ENCODE data around the gene ITGB1BP2.
"Not testable (repeated sequence)": the region's sequence is repeated elsewhere in the genome, so short reads cannot be mapped to it uniquely, and the experiment has no call there.

ITGB1BP2 gene

GRCh38 chrX:71301195-71301924, at the start of gene ITGB1BP2:
Gene ITGB1BP2, plus strand, starts transcription at chrX:71301750. Its CDS starts 57 bp downstream, at chrX:71301807.
- no peak for DNase-seq (ENCODE audit: low read depth, low spot score)

GRCh38 chrX:71252221-71252620, 49.3 kb upstream of the ITGB1BP2 start:
- no peak for DNase-seq (ENCODE audit: low read depth, low spot score)

- DNase-seq (ENCODE audit: low read depth, low spot score): no peak
These were observed 48.1 kb upstream of the ITGB1BP2 start for GRCh38 chrX:71253253-71254091.

GRCh38 chrX:71254092-71254963, 47.2 kb upstream of the ITGB1BP2 start, which contains the start of gene ZMYM3:
Gene ZMYM3, minus strand, starts transcription at chrX:71254140. Its CDS starts 885 bp downstream, at chrX:71253255.
- DNase-seq (ENCODE audit: low read depth, low spot score): peak; percentile 51

DNA sequence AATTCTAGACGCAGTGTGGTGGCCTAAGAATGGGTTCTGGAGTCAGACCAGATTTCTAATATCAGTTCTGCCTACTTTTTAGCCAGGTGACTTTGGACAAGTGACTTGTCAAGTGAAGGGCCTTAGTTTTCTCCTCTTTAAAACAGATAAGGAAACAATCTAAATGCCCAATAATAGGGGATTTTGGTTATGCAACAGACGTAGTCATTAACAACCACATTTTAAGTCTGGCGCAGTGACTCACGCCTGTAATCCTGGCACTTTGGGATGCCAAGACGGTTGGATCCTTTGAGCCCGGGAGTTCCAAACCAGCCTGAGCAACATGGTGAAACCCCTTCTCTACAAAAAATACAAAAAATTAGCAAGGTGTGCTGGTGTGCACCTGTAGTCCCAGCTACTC, 45.5 kb upstream of the ITGB1BP2 start:
- DNase-seq (ENCODE audit: low read depth, low spot score): no peak

- no peak for DNase-seq (ENCODE audit: low read depth, low spot score)
These were observed 44.7 kb upstream of the ITGB1BP2 start for GRCh38 chrX:71256856-71257255.

DNA sequence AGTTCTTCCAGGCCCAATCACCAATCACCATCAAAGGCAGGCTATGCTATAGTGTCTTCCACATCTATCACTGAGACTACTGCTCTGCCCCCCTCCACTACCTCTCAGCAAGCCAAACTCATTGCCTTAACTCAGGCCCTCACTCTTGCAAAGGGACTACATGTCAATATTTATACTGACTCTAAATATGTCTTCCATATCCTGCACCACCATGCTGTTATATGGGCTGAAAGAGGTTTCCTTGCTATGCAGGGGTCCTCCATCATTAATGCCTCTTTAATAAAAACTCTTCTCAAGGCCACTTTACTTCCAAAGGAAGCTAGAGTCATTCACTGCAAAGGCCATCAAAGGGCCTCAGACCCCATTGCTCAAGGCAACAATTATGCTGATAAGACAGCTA, 32.9 kb upstream of the ITGB1BP2 start:
- DNase-seq (ENCODE audit: low read depth, low spot score): not testable (repeated sequence)

DNA sequence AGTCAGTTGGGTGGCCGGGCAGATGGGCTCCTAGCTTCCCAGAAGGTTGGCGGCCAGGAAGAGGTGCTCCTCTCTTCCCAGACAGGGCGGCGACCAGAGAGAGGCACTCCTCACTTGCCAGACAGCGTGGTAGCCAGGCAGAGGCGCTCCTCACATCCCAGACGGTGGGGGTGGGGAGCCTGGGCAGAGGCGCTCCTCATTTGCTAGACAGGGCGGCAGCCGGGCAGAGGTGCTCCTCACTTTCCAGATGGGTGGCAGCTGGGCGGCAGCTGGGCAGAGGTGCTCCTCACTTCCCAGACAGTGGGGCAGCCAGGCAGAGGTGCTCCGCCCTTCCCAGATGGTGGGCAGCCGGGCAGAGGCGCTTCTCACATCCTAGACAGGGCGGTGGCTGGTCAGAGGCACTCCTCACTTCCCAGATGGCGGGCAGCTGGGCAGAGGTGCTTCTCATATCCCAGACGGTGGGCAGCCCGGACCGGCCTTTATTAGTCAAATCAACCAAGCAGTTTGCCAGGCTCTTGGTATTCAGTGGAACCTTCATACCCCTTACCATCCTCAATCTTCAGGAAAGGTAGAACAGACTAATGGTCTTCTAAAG, 31.7 kb upstream of the ITGB1BP2 start:
- DNase-seq (ENCODE audit: low read depth, low spot score): no peak

DNA sequence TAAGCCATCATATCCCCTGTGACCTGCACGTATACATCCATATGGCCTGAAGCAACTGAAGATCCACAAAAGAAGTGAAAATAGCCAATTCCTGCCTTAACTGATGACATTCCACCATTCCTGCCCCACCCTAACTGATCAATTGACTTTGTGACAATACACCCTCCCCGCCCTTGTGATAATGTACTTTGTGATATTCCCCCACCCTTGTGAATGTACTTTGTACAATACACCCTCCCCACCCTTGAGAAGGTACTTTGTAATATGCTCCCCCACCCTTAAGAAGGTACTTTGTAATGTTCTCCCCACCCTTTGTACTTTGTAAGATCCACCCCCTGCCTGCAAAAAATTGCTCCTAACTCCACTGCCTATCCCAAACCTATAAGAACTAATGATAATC, 29.2 kb upstream of the ITGB1BP2 start:
- DNase-seq (ENCODE audit: low read depth, low spot score): not testable (repeated sequence)

DNA sequence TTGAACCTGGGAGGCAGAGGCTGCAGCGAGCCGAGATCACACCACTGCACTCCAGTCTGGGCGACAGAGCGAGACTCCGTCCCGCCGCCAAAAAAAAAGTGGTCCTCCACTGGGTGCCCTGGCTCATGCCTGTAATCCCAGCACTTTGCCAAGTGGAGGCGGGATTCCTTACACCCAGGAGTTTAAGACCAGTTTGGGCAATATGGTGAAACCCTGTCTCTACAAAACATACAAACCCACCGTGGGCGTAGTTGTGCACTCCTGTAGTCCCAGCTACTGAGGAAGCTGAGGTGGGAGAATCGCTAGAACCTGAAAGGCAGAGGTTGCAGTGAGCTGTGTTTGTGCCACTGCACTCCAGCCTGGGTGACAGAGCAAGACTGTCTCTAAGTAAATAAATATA, 20.2 kb upstream of the ITGB1BP2 start:
- DNase-seq (ENCODE audit: low read depth, low spot score): not testable (repeated sequence)

- DNase-seq (ENCODE audit: low read depth, low spot score): no peak
These were observed 18.8 kb upstream of the ITGB1BP2 start for GRCh38 chrX:71282514-71283402.

- peak; percentile 91 for DNase-seq (ENCODE audit: low read depth, low spot score)
These were observed 18.0 kb upstream of the ITGB1BP2 start, which contains the start of gene NONO for GRCh38 chrX:71283403-71284143. Gene NONO, plus strand, starts transcription at chrX:71283635. Its CDS starts 7,003 bp downstream, at chrX:71290638.

DNA sequence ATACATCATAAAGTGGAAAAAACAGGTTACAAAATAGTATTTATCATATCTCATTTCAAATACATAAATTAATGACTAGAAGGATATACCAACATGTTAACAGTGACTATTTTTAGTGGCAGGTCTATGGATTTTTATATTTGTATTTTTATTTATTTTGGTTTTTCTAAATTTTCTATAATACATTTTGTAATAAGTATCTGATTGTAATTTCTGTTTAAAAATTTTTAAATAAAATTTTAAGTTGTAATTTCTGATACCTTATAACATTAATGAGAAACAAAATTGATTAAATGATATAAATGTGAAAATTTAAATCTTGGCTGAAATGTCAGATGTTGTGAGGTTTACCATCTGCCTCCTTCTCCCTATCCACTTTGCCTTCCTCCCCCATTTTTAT, 15.6 kb upstream of the ITGB1BP2 start:
- DNase-seq (ENCODE audit: low read depth, low spot score): no peak

DNA sequence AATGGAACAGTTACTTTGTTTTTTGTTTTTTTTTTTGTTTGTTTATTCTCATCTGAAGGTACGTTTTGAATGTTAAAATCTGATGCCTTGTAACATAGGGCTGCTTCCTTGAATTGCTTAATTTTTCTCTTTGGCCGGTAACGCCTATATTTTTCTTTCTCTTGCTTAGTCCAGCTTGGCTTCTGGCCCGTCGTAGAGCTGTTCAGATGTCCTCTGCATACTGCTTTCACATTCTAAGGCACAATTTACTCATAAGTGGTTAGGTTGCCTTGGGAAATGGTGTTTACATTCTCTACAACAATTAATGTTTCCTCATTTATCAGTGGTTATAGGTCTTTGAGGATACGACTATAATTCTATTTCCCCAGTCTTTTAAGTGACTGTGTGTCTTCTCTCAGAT, 10.2 kb upstream of the ITGB1BP2 start:
- no peak for DNase-seq (ENCODE audit: low read depth, low spot score)

- DNase-seq (ENCODE audit: low read depth, low spot score): no peak
These were observed 8.7 kb upstream of the ITGB1BP2 start for GRCh38 chrX:71292669-71293365.

GRCh38 chrX:71296806-71297205, 4.7 kb upstream of the ITGB1BP2 start:
- DNase-seq (ENCODE audit: low read depth, low spot score): no peak

- DNase-seq (ENCODE audit: low read depth, low spot score): no peak
These were observed 3.4 kb upstream of the ITGB1BP2 start for GRCh38 chrX:71298119-71298518.

- not testable (repeated sequence) for DNase-seq (ENCODE audit: low read depth, low spot score)
These were observed 1.5 kb upstream of the ITGB1BP2 start for GRCh38 chrX:71300064-71300463.

- not testable (repeated sequence) for DNase-seq (ENCODE audit: low read depth, low spot score)
These were observed 1.1 kb upstream of the ITGB1BP2 start for GRCh38 chrX:71300495-71300894.

All from smooth muscle cell of the brain vasculature (primary cell).